Sigmoid colon (tissue), 7 donors: ENCODE results near the gene MID2. TPM values are rescaled to one million over a fixed set of nuclear protein-coding genes. Genes with fewer than 3 reads are reported as not detected.
"Not testable (repeated sequence)": the region's sequence is repeated elsewhere in the genome, so short reads cannot be mapped to it uniquely, and the experiment has no call there.

Source experiments
- DNase-seq: peaks from one replicate; pipeline ENCODE4 v3.0.0-alpha.2; 2019
- H3K27ac ChIP-seq, 4 donors: fragments of 200-600 bp; sonication (generic); one replicate each; pipeline ENCODE4 v1.5.1; 2016 to 2019; ENCODE audit warnings: mild to moderate bottlenecking in 1 of 4
- H3K27me3 ChIP-seq, 3 donors: fragments of 200-600 bp; sonication (generic); one replicate each; pipeline ENCODE4 v1.5.1; 2019; ENCODE audit warnings: mild to moderate bottlenecking in 1 of 3
- H3K36me3 ChIP-seq, 4 donors: fragments of 200-600 bp; sonication (generic); one replicate each; pipeline ENCODE4 v1.5.1; 2016 to 2019
- H3K4me1 ChIP-seq, 4 donors: fragments of 200-600 bp; sonication (generic); one replicate each; pipeline ENCODE4 v1.5.1; 2017 to 2019
- H3K4me3 ChIP-seq, 4 donors: fragments of 200-600 bp; sonication (generic); one replicate each; pipeline ENCODE4 v1.5.1; 2017 to 2019; ENCODE audit warnings: mild to moderate bottlenecking in 2 of 4, moderate library complexity in 1 of 4
- H3K9me3 ChIP-seq, 4 donors: fragments of 200-600 bp in 3 of 4; sonication (generic) in 3 of 4; one replicate each; pipeline versions ENCODE4 v1.5.1 to v1.6.1; 2013 to 2019
- CTCF ChIP-seq, 4 experiments: fragments of 450-650 bp in 3 of 4; fragments of 200-600 bp in 1 of 4; IDR thresholded peaks; one replicate each; pipeline ENCODE4 v1.5.1; 2016 to 2019; ENCODE audit warnings: antibody characterized with exemption in 4 of 4, mild to moderate bottlenecking in 3 of 4, moderate library complexity in 2 of 4
- EP300 ChIP-seq, 4 donors: sonication (generic); formaldehyde crosslinking; IDR thresholded peaks; one replicate each; pipeline ENCODE4 v1.6.1; 2017; ENCODE audit warnings: antibody characterized with exemption in 4 of 4
- POLR2A ChIP-seq, 2 donors: fragments of 450-650 bp; IDR thresholded peaks; one replicate each; pipeline ENCODE4 v1.6.1; 2016; ENCODE audit warnings: antibody characterized with exemption in 2 of 2, mild to moderate bottlenecking in 2 of 2, moderate library complexity in 2 of 2
- POLR2AphosphoS5 ChIP-seq, 4 donors: sonication (generic); formaldehyde crosslinking; IDR thresholded peaks; one replicate each; pipeline ENCODE4 v1.6.1; 2017; ENCODE audit warnings: antibody characterized with exemption in 4 of 4
- WGBS, 2 donors: extraction: QIAGEN DNeasy Blood & Tissue Kit; methylation state at CpG; one replicate each; pipeline ENCODE4 v1.1.7; 2013; 5-methylcytosine and 5-hydroxymethylcytosine counted together
- intact Hi-C: fragments of 100-400 bp; cut with DNase I; formaldehyde crosslinking; loops from one replicate; pipeline ENCODE4 v1.15.1; 2023
- polyA plus RNA-seq, 3 donors: library from polyadenylated mRNA; stranded (reverse); fragments of 200-250 nt; gene quantifications; one replicate each; pipeline ENCODE4 v1.2.3, GENCODE V29; 2013
- total RNA-seq, 4 donors: library from RNA; depleted of rRNA; stranded (reverse); fragments of >200 nt; gene quantifications; one replicate each; pipeline ENCODE4 v1.1.0, GENCODE V29; 2016
- donor health status: healthy with polysubstance abuse.
- donor health status: Bipolar disorder and iron deficiency.
- donor health status: healthy.

MID2 gene
- total and polyA plus RNA-seq, 7 donors: 0.23 to 39.6 (median 28.5) TPM

GRCh38 chrX:107848591-107848990, 22.9 kb downstream of the MID2 start:
- DNase-seq: no peak
- H3K4me3 ChIP-seq: no peak overlapping the region
- WGBS, 2 donors: 77 to 81% methylated on average over 2 of the region's 2 CpGs
- H3K27ac ChIP-seq: no peak overlapping the region
- TF ChIP-seq CTCF (IDR thresholded peaks at IDR 0.05): no peak
- no peak for TF ChIP-seq POLR2AphosphoS5 (IDR thresholded peaks at IDR 0.05)
- no peak for TF ChIP-seq EP300 (IDR thresholded peaks at IDR 0.05)
- TF ChIP-seq POLR2A (IDR thresholded peaks at IDR 0.05): no peak
- no peaks in the 10 kb centered on the region for H3K9me3 ChIP-seq
- intact Hi-C loops: no loop called here
- H3K36me3 ChIP-seq: no peaks in the 10 kb centered on the region
- no peaks in the 10 kb centered on the region for H3K4me1 ChIP-seq
- no peaks in the 10 kb centered on the region for H3K27me3 ChIP-seq

GRCh38 chrX:107849747-107850421, 24.2 kb downstream of the MID2 start:
- 59 to 62% methylated on average over 5 of the region's 5 CpGs for WGBS, 2 donors
- intact Hi-C loops: no loop called here

GRCh38 chrX:107850422-107850765, 24.7 kb downstream of the MID2 start:
- no peak for TF ChIP-seq EP300 (IDR thresholded peaks at IDR 0.05)
- TF ChIP-seq CTCF (IDR thresholded peaks at IDR 0.05): no peak
- no peak for TF ChIP-seq POLR2A (IDR thresholded peaks at IDR 0.05)
- TF ChIP-seq POLR2AphosphoS5 (IDR thresholded peaks at IDR 0.05): no peak
- H3K36me3 ChIP-seq: peaks cover 0 to 12% (median 0%) of the 10 kb centered on the region in 4 donors
- intact Hi-C loops: no loop called here
- H3K4me3 ChIP-seq: no peak overlapping the region
- H3K27me3 ChIP-seq: no peaks in the 10 kb centered on the region
- DNase-seq: no peak
- H3K27ac ChIP-seq: no peak overlapping the region
- WGBS, 2 donors: 70 to 85% methylated on average over 2 of the region's 2 CpGs
- no peaks in the 10 kb centered on the region for H3K9me3 ChIP-seq
- H3K4me1 ChIP-seq: no peaks in the 10 kb centered on the region

More at GRCh38 chrX:107849747-107850421, 24.2 kb downstream of the MID2 start:
- Histone ChIP-seq H3K4me1 (no peaks in the 10 kb centered on the region), H3K9me3 (no peaks in the 10 kb centered on the region), H3K4me3 (no peak overlapping the region), H3K27me3 (no peaks in the 10 kb centered on the region), H3K36me3 (peaks cover 0 to 7% (median 0%) of the 10 kb centered on the region in 4 donors), H3K27ac (no peak overlapping the region)
- TF ChIP-seq CTCF (IDR thresholded peaks at IDR 0.05) (no peak), POLR2AphosphoS5 (IDR thresholded peaks at IDR 0.05) (no peak), EP300 (IDR thresholded peaks at IDR 0.05) (no peak)
- no peak for DNase-seq

DNA sequence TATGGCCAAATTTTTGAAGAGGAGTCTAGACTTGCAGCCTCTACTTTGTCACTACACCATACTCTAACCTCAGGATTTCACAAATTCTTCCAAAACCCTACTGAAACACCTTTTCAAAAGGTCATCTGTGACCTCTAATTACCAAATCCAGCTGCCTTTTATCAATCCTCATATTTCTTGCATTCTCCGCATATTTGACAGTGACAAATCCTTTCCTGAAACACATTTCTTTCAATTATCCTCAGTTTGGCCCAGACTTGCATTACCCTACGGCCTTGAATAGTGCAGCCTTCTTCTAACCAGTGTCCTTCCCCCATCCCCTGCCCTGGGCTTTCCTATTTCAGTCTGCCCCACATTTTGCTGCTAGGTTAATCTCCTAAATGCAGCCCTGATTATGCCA, 25.5 kb downstream of the MID2 start:
- no peak overlapping the region for H3K4me3 ChIP-seq
- intact Hi-C loops: no loop called here
- DNase-seq: no peak
- no peaks in the 10 kb centered on the region for H3K9me3 ChIP-seq
- H3K4me1 ChIP-seq: no peaks in the 10 kb centered on the region
- H3K27ac ChIP-seq: no peak overlapping the region
- no peak for TF ChIP-seq POLR2A (IDR thresholded peaks at IDR 0.05)
- TF ChIP-seq POLR2AphosphoS5 (IDR thresholded peaks at IDR 0.05): no peak
- no peak for TF ChIP-seq CTCF (IDR thresholded peaks at IDR 0.05)
- TF ChIP-seq EP300 (IDR thresholded peaks at IDR 0.05): no peak
- H3K27me3 ChIP-seq: no peaks in the 10 kb centered on the region
- 66 to 83% methylated on average over 2 of the region's 2 CpGs for WGBS, 2 donors
- peaks cover 0 to 12% (median 0%) of the 10 kb centered on the region in 4 donors for H3K36me3 ChIP-seq

- H3K27ac ChIP-seq, intact Hi-C loops: not testable (repeated sequence)
- WGBS, 2 donors: 96 to 98% methylated on average over 7 of the region's 7 CpGs
Measured at GRCh38 chrX:107851665-107852064, 26.0 kb downstream of the MID2 start.

More at GRCh38 chrX:107851665-107852064, 26.0 kb downstream of the MID2 start:
- H3K4me3 ChIP-seq, H3K9me3 ChIP-seq, H3K27me3 ChIP-seq, DNase-seq, H3K4me1 ChIP-seq: not testable (repeated sequence)
- H3K36me3 ChIP-seq: peaks cover 0 to 12% (median 0%) of the 10 kb centered on the region in 4 donors
